Measurements from ENCODE around the gene RBM14.

GRCh38 chr11:66659763-66660162 lies 43.3 kb downstream of the RBM14 start:
- TF ChIP-seq CTCF (conservative IDR thresholded peaks at IDR 0.05; ENCODE audit: low read depth, low read length) (no peak), MAZ (IDR thresholded peaks at IDR 0.05; ENCODE audit: borderline replicate concordance, low read depth, low read length) (no peak), POLR2A (IDR thresholded peaks at IDR 0.05; ENCODE audit: low read depth, low read length) (no peak), USF2 (IDR thresholded peaks at IDR 0.05; ENCODE audit: low read depth, low read length) (no peak), ELK1 (IDR thresholded peaks at IDR 0.05; ENCODE audit: borderline replicate concordance, low read depth, low read length) (no peak), SMC3 (IDR thresholded peaks at IDR 0.05; ENCODE audit: low read depth, low read length) (no peak), CHD1 (IDR thresholded peaks at IDR 0.05; ENCODE audit: low read depth, low read length) (no peak), MXI1 (IDR thresholded peaks at IDR 0.05; ENCODE audit: borderline replicate concordance, low read depth, low read length) (no peak), CEBPB (IDR thresholded peaks at IDR 0.05; ENCODE audit: low read depth, low read length) (no peak)

All from IMR-90 (cell line).